Fibroblast of the conjunctiva (primary cell): Measurements from ENCODE around the gene RPS6KA2.

ENCODE experiments used
- DNase-seq: peaks from one replicate; pipeline ENCODE4 v3.0.0-alpha.2; 2010; ENCODE audit warnings: low read depth

The RPS6KA2 gene

DNA sequence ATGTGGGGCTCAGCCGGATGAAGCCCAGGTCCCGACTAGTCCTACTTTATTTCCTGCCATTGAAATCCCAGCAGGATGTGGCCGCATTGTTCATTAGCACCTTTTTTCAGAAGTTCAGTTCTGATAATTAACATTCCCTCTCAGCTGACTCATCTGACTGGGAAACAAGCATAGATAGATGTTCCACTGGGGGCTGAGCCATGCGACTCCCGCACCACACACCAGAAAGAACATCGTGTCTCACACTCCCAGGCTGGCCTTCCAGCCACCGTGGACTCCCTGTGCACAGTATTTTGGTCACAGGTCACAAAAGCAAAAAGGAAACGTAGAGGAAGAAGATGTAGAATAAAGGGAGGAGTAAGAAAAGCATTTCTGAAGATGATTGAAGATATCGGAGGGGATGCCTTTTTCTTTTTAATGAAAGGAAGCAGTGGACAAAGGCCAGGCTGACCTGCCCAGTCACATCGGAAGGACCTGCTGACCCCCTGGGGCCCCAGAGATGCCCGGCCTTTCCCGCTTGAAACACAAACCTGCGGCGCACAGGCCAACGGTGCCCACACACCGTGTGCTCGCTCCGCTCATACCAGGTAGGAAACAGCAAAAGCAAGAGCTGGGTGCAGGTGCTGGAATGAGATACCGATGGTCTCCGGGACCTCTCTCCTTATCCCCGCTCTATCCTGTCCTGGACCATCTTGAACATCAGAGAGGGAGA lies 11.8 kb downstream of the RPS6KA2 start:
- no peak for DNase-seq

DNA sequence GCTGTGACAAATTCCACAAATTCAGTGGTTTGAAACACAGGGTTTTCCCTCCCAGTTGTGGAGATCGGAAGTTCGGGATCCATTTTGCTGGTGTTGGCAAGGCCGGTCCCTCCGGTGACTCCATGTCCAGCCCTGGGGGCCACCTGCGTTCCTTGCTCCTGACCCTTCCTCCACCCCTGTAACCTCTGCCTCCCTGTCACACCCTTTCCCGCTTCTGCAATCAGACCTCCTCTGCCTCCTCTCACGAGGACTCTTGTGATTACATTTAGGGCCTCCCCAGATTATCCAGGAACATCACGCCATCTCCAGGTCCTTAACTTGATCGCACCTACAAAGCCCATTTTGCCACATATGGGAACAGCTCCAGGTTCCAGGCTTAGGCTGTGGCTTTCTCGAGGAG lies 12.5 kb downstream of the RPS6KA2 start:
- no peak for DNase-seq

DNA sequence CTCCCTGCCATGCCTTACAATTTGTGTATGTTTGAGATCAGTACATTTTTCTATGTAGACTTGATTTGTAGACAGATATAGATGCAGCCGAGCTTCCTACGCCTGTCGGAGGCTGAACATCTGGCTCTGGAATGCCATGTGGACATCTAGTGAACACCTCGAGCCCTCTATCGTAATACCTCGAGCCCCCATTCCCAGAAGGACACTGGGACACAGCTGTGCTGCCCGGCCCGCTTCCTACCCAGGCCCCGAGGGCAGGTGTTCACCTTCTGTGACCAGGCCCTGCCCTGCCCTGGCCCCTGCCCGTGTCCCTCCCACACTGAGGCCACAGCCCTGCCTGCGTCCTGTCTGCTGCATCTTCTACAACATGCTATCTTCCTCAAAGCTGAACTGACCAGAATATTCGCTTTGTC lies 12.9 kb downstream of the RPS6KA2 start:
- DNase-seq, result no peak

DNA sequence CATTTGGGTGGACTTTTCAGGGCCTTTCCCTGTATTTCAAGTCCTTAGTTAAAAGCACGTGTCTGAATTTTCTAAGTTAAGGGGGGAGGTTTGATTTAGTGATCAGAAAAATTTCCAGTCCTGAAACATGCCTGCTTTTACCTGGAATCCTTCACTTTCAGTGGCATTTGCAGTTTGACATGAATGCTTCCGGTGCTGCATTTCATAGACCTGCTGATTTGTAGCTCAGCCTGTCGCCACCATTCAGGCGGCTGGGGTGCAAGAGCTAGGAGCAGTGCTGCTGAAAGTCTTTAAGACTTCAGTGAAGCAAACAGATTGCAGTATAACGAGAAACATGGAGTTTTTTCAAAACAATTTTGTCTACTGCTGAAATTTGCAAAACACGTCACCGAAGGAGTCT lies 14.0 kb downstream of the RPS6KA2 start:
- DNase-seq, result no peak

DNA sequence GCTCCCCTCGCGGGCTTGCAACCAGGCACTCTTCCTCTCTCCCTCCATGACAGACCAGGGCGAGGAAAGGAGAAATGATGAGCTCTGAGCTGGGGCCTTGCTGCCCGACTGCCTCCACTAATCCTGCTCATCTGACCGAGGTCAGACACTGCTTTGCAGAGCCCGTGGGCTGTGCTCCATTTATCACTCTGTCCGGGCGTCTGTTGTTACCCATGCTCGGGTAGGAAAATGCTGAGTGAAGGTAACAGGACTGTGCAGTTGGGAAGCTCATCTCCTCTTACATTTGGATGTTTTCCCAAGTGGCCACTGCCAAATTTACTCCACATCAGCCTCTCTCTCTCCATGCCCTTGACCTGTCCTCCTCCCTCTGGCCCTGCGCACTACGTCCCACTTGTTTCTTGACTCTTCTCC lies 14.6 kb downstream of the RPS6KA2 start:
- no peak for DNase-seq

DNA sequence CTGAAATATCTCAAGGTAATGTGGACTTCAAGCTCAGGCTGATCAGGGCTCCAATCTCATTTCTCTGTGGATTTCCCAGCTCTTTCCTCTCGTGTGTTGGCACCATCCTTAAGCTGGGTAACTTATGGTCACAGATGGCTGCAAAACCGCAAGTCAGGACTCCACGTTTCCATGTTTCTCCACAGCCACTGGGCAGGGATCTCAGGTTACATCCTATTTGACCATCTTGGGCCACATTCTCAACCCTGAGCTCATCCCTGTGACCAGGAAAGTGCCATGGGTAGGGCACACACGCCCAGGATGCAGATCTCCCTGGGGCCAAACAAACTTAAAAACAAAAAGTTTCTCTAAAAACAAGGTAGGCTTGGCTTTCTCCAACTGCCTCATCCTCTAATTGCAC lies 15.4 kb downstream of the RPS6KA2 start:
- DNase-seq, result no peak

DNA sequence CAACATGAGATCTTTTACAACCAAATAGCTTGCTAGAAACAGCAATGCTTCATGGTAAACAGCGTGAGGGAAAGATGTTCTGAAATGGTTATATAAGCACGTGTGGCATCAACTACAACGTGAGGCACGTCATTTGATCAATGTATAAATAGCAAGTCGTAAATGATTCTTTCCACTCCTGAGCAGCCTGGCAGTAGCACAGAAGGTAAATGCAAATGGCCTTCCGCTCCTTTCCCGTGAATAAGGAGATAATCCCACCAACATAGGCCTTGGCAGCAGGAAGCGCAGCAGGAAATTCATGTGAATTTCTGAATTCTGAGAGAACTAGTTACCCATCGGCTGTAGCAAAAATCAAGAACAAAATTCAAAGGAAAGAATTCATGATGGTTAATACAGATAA lies 17.0 kb downstream of the RPS6KA2 start:
- DNase-seq, result no peak

DNA sequence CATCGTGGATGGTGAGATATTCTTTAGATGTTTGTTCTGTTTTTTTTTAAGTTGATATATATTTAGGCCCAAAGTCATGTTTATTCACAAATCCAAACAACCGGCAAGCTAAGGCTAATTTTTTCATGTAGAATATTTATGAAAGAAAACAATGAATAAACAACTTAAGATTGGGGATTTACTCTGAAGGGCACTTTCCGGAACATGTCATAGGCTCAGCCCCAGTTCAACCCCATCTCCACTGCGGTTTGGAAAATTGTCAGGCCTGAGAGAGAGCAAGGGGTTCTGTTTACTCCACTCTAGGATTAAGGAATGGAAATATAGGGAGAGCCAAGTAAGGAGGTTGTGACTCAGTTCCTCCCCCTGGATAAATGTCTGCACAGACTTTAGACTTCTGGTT lies 18.3 kb downstream of the RPS6KA2 start:
- no peak for DNase-seq

DNA sequence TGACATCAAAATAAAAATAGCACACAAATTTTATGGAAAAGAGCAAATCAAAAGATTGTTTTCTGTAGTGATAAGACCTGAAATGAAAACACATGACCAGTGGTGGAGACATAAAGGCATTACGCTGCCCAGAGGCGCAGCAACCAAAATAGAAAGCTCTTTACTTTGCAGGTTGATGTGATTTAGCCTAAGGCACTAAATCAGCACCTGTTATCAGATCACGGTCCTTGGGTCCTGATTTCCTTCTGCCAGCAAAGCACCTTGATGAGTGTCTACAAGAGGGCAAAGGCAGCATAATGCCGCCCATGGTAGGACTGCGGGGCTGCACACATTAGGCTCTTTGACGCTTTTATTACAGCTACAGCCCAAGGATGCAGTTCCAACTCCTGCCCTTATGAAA lies 21.3 kb downstream of the RPS6KA2 start:
- no peak for DNase-seq

DNA sequence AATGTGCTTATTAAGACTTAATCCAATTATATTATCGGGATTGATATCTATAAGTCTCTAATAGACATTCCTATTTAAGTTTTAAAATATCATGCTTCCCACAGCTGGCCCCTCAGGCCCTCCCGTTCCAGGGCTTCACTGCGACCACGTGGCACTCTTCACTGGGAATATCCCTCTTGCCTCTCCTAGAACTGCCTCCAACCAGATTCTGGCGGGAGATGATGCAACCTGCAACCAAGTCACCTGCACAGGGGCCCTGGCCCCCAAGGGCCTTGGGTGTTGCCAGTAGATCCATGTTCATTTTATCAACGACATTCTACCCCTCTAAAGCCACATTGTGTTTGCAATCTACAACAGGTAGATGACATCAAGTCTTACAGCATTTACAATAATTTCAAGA lies 22.1 kb downstream of the RPS6KA2 start:
- DNase-seq, result no peak

DNA sequence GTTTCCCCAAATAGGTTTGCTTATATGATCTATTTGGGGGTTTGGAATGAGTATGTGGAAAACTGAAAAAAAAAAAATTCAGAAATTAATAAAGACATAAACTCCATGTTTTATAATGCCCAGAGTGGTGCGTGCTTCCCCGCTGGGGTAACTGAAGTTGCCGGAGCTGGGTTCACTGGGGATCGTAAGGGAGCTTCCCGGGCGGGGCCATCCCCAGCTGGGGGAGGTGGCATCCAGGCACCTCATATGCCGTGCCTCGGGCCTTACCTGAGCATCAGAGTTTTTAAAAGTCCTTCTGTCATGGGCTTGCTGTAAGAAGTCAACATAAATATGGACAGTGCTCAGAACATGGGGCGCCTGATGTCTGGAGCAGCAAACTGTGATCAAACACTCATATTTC lies 22.7 kb downstream of the RPS6KA2 start:
- no peak for DNase-seq

DNA sequence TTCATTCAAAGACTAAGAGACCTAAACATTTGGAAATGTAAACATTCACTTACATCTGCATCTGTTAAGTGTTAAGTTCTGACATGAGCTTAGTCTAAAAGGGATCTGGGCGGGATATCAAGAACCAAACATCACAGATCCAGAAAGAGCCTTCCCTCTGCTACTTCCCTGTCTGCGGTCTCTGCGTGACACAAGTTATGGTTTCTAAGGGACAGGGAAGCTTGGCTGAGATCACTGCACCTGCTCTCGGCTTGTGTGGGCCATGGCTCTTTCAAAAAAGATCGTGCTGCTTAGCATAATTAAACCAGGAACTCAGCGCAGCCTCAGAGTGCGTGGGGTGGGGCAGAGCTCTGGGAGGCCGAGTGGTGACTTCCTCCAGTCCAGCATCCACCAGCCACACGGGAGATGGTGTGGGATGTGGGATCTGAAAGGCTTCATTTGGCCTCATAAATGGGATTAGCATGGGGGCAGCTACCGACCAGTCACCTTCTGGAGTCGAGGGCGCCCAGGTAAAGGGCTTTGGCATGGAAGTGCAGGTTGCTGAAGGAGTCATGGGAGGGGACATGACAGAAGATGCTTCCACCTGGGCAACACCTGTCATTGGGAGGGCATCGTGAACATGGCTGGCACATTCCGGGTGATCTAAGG lies 23.9 kb downstream of the RPS6KA2 start:
- DNase-seq, result no peak

DNA sequence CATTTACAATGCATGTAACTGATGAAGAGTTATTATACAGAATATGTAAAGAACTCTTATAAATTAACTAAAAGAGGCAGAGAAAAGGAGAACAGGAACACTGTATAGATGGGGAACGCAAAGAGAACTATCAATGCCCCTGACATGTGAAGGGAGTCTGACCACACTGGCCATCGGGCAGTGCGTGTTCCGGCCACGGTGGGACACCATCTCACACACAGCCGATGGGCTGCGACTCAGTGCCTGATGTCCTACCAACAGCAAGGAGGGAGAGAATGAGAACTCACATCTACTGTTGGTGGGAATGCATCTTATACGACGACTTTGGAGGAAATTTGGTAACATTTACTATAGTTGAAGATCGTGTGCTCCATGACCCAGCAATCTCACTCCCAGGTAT lies 25.1 kb downstream of the RPS6KA2 start:
- no peak for DNase-seq

DNA sequence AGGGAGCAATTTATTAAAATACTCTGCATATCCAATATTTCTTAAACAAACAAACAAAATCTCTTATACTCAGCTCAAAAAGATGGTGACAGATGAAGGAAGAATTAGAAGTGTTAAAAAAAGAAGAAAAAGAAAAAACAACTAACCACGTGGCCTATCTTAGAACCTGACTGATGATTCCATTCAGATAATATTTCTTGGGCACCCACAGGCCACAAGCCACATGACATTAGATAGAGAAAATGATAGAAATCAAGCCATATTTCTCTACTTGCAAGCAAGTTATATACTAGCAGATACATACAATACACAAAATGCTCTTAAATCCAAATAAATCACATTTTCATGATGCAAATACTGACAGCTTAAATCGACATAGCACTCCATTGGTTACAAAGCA lies 26.1 kb downstream of the RPS6KA2 start:
- no peak for DNase-seq

DNA sequence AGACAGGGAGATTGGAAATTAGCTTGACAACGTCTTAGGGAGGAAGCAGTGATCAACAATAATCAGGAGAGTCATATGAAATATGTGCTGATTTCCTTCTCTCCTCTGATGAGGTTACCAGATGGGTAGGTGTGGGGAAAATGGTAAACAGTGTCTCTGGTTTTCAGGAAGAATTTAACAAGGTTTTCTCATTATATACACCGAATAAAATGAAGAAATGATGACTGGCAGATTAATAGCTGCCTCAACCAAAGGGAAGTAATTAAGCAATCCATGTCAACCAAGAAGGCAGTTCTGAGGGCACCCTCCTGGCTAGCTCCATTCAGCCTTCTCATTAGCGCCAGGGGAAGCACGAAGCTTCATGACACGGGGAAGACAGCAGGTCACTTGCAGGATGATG lies 27.8 kb downstream of the RPS6KA2 start:
- DNase-seq, result no peak

DNA sequence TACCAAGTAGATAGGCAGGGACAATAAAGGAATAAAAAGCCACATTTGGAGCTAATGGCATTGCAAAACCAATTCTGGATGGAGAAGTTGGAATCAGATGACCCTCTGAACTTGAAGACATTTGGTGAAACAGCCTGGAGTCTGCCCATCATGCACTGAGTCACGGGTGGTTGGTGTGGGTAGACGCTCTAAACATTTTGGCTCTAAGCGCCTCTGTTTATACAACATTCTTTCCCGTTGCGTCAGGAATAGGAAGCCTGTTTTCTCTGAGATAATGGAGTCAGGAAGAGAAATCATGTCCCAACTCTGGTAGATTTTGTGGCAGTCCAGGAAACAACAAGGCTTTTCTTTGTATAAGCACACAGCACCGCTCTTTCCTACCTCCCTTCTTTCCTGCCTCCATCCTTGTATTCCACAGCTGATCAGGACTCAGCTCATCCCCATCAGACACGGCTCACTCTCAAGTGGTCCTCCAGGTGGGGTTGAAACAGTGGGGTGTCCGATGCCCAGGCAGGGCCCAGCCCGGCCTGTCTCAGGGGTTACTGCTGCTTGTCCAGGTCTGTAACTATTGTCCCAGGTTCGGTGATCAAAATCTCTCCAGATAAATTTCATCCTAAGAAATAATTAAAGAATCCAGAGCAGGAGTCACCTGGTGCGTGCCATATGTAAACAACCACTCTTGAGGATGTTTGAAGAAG lies 28.5 kb downstream of the RPS6KA2 start:
- peak; percentile 79 for DNase-seq

DNA sequence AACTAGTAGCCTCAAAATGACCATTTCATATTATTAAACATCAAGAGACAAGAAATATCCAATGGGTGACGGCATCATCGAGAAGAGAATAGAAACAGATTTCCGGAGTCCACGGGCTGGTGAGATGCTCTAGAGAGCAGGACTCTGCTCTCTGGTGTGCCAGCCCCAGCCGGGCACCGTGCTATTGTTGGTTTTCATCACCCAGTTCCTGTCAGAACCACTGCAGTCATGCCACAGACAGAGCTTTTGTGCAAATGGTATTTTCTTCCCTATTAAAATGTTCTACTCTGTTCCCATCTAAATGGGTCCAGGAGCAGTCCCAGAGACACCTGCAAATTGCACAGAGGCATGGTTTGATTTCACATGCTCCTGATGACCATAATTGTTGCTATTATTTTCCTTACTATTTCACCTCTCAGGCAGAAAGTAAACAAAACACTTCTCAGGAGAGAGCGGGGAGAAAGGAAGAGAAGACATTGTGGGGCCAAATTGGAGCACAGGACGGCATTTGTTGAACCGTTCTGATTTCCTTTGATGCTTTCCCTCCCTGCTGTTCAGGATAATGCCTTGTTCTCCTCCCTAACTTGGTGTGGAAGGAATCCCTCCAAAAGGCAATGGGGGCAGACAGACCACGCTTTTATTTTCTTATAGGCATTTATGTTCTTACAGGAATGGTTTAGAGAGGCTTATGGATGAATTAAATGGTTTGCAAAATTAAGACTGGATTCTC lies 29.2 kb downstream of the RPS6KA2 start:
- no peak for DNase-seq

DNA sequence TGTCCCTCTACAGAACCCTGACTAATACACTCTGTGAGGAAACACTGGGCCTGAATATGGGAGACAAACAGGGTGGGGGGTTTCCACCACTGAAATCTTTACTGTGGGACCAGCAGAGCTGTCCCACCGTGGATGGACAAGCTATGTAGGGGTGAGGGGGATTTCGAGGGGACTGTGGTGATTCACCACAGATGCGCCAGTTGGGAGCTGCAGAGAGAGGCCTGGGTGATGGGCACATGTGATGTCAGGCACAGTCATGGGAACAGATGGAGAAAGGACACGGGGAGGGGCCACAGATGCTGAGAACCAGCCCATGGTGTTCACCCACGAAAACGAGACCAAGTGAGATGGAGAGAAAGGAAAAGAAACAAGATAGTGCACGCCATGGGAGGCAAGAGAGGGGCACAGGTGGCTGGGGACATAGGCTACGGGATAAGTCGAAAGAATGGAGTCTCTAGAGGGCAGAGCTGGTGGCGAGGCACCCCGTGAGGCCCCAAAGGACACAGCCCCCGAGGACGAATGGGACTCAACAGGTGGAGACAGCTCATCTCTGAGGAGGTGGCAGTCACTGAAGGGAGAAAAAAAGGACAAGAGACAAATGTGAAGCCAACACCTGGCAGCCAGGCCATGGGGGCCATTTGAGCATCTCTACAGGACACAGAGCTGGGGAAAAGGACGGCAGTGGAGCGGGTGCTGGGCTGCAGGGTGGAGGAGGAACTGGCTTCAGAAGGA lies 30.1 kb downstream of the RPS6KA2 start:
- DNase-seq, result no peak

DNA sequence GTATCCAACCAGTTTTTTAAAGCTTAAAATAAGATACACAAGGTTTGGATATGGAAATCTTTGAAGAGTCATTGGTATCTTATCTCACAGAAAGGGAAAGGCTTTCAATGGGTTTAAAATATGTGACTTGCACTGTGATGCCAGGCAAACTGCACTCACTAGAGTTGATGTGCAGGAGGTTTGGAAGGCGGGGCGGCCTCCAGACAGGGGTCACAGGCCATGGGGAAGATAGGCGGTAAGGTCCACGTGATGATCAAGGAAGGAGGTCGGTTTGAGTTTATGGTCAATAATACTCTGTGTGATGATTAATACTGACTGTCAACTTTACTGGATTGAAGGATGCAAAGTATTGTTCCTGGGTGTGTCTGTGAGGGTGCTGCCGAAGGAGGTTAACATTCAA lies 31.1 kb downstream of the RPS6KA2 start:
- no peak for DNase-seq

DNA sequence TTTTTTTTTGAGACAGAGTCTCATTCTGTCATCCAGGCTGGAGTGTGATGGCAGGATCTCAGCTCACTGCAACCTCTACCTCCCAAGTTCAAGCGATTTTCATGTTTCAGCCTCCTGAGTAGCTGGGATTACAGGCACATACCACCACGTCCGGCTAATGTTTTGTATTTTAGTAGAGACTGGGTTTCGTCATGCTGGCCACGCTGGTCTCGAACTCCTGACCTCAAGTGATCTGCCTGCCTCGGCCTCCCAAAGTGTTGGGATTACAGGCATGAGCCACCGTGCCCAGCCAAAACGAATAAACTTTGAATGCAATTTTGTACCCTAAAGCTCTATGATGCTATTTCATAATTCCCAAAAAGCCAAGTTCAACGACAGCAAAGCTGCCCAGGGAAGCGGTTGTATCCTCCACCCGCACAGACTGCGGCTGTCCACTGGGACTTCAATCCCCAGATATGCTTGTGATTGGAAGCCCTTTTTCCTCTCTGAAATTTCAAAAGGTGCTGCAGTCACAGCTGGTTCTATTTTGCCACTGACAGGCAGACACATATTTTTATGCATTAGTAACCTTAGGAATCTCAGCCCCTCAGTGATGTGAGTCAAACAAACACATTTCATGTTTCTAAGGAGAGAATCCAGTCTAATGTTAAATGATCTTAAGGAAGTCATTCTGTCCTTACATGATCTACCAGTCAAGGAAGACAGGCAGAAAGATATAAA lies 31.8 kb downstream of the RPS6KA2 start:
- peak; percentile 75 for DNase-seq

DNA sequence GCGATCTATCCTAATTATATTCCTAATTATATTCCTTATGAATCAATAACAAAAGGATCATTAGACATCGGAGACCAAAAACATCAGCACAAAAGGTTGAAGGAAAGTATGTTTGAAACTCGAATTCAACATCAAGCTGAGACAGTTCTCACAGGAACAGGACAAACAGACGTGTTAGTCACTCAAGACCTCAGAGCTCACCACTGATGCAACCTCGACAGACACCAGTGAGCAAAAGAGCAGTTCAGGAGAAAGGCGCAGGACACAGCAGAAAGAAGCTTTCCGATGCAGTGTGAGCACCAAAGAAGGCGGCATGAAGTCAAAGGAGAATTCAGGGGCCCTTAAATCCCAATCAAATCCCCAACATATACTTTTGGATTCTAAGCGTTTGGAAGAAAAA lies 34.2 kb downstream of the RPS6KA2 start:
- no peak for DNase-seq
